HG03135 (cell line): Measurements from ENCODE around the gene ITGB8.

Source experiments
- ATAC-seq: cut with Tn5 transposase; IDR thresholded peaks from one replicate; pipeline ENCODE4 v1.9.1; 2021; ENCODE audit warnings: mild to moderate bottlenecking, moderate library complexity; ENCODE audit not compliant: unreplicated experiment

ITGB8 gene

GRCh38 chr7:20409961-20410360 is 79.3 kb downstream of the ITGB8 start:
- ATAC-seq: no peak

GRCh38 chr7:20411372-20411771 is 80.7 kb downstream of the ITGB8 start:
- no peak for ATAC-seq

- ATAC-seq: no peak
These were observed 81.3 kb downstream of the ITGB8 start for GRCh38 chr7:20412032-20412431.

GRCh38 chr7:20417260-20417659 is 86.6 kb downstream of the ITGB8 start:
- no peak for ATAC-seq

GRCh38 chr7:20417675-20418382 is 87.1 kb downstream of the ITGB8 start:
- no peak for ATAC-seq

GRCh38 chr7:20424500-20424899 is 93.8 kb downstream of the ITGB8 start:
- no peak for ATAC-seq

- ATAC-seq: no peak
These were observed 100.0 kb downstream of the ITGB8 start for GRCh38 chr7:20430664-20431063.

GRCh38 chr7:20431146-20431545 is 100.4 kb downstream of the ITGB8 start:
- no peak for ATAC-seq

GRCh38 chr7:20432071-20432470 is 101.4 kb downstream of the ITGB8 start:
- ATAC-seq: no peak

GRCh38 chr7:20435305-20435704 is 104.6 kb downstream of the ITGB8 start:
- ATAC-seq: no peak

- no peak for ATAC-seq
These were observed 107.5 kb downstream of the ITGB8 start for GRCh38 chr7:20438248-20438647.

GRCh38 chr7:20438694-20439376 is 108.1 kb downstream of the ITGB8 start:
- peak; percentile 88 for ATAC-seq

- no peak for ATAC-seq
These were observed 108.9 kb downstream of the ITGB8 start for GRCh38 chr7:20439416-20440185.

- ATAC-seq: no peak
These were observed 109.9 kb downstream of the ITGB8 start for GRCh38 chr7:20440472-20441105.

GRCh38 chr7:20441346-20441745 is 110.6 kb downstream of the ITGB8 start:
- no peak for ATAC-seq

GRCh38 chr7:20441991-20442441 is 111.3 kb downstream of the ITGB8 start:
- no peak for ATAC-seq

GRCh38 chr7:20442951-20443350 is 112.3 kb downstream of the ITGB8 start:
- ATAC-seq: no peak

- no peak for ATAC-seq
These were observed 113.5 kb downstream of the ITGB8 start for GRCh38 chr7:20444030-20444800.

- no peak for ATAC-seq
These were observed 116.4 kb downstream of the ITGB8 start for GRCh38 chr7:20447021-20447650.

- ATAC-seq: no peak
These were observed 118.5 kb downstream of the ITGB8 start for GRCh38 chr7:20449176-20449575.
